ENCODE measurements around the gene HUS1. TPM values are rescaled to one million over a fixed set of nuclear protein-coding genes. Genes with fewer than 3 reads are reported as not detected.
"Not testable (repeated sequence)": the region's sequence is repeated elsewhere in the genome, so short reads cannot be mapped to it uniquely, and the experiment has no call there.

Gene HUS1
- 10 to 100 TPM; 17.0 to 24.5 (median 19.0) TPM for polyA plus RNA-seq (ENCODE audit: insufficient read length in 3 of 3)
- long read RNA-seq, donor 1, partial matches to known transcripts: 0 of 2 reads
- long read RNA-seq, donor 1, other reads (novel, unspliced or antisense): 0 of 2 reads
- long read RNA-seq, donor 2, partial matches to known transcripts: 0 of 1 reads
- long read RNA-seq, donor 2, other reads (novel, unspliced or antisense): 0 of 1 reads
- long read RNA-seq, donor 3, partial matches to known transcripts: 0 of 5 reads
- long read RNA-seq, donor 3, other reads (novel, unspliced or antisense): 0 of 5 reads
- long read RNA-seq, donor 4, partial matches to known transcripts: 0 of 2 reads
- long read RNA-seq, donor 4, other reads (novel, unspliced or antisense): 0 of 2 reads
- long read RNA-seq, donor 5: 0 reads
- long read RNA-seq, donor 6, partial matches to known transcripts: 12 of 20 reads
- long read RNA-seq, donor 6, other reads (novel, unspliced or antisense): 0 of 20 reads
- long read RNA-seq, donor 7, partial matches to known transcripts: 0 of 8 reads
- long read RNA-seq, donor 7, other reads (novel, unspliced or antisense): 6 of 8 reads
- long read RNA-seq, donor 8: 0 reads
- long read RNA-seq, donor 9, partial matches to known transcripts: 0 of 2 reads
- long read RNA-seq, donor 9, other reads (novel, unspliced or antisense): 0 of 2 reads
- long read RNA-seq, donor 10, partial matches to known transcripts: 0 of 5 reads
- long read RNA-seq, donor 10, other reads (novel, unspliced or antisense): 0 of 5 reads
- long read RNA-seq, donor 11, partial matches to known transcripts: 0 of 1 reads
- long read RNA-seq, donor 11, other reads (novel, unspliced or antisense): 0 of 1 reads
- long read RNA-seq, donor 12: 0 reads
- long read RNA-seq, donor 13: 0 reads
- long read RNA-seq, donor 14, partial matches to known transcripts: 0 of 4 reads
- long read RNA-seq, donor 14, other reads (novel, unspliced or antisense): 0 of 4 reads
- long read RNA-seq, donor 15, partial matches to known transcripts: 0 of 2 reads
- long read RNA-seq, donor 15, other reads (novel, unspliced or antisense): 0 of 2 reads
- long read RNA-seq, donor 16, partial matches to known transcripts: 0 of 11 reads
- long read RNA-seq, donor 16, other reads (novel, unspliced or antisense): 6 of 11 reads

- DNase-seq (ENCODE audit: extremely low read depth in 1 of 11, low read depth in 9 of 11, low spot score in 4 of 11): peak in 10 of 11 donors; percentile 60 to 79 (median 74)
Measured at GRCh38 chr7:47979145-47979831, at the start of gene HUS1. Gene HUS1, minus strand, starts transcription at chr7:47979615. Its CDS starts 96 bp downstream, at chr7:47979519.

GRCh38 chr7:48028938-48029337 lies 49.5 kb upstream of the HUS1 start, which contains the start of gene SUN3:
Gene SUN3, minus strand, starts transcription at chr7:48029107. Its CDS starts 169 bp downstream, at chr7:48028938.
- no peak for DNase-seq (ENCODE audit: extremely low read depth in 1 of 11, low read depth in 9 of 11, low spot score in 4 of 11)

GRCh38 chr7:48025624-48026023 lies 46.2 kb upstream of the HUS1 start:
- DNase-seq (ENCODE audit: extremely low read depth in 1 of 11, low read depth in 9 of 11, low spot score in 4 of 11): no peak

- no peak for DNase-seq (ENCODE audit: extremely low read depth in 1 of 11, low read depth in 9 of 11, low spot score in 4 of 11)
Measured at GRCh38 chr7:48017674-48018073, 38.3 kb upstream of the HUS1 start.

- DNase-seq (ENCODE audit: extremely low read depth in 1 of 11, low read depth in 9 of 11, low spot score in 4 of 11): no peak
Measured at GRCh38 chr7:48016641-48017040, 37.2 kb upstream of the HUS1 start.

GRCh38 chr7:48011951-48012350 lies 32.5 kb upstream of the HUS1 start:
- DNase-seq (ENCODE audit: extremely low read depth in 1 of 11, low read depth in 9 of 11, low spot score in 4 of 11): no peak

- DNase-seq (ENCODE audit: extremely low read depth in 1 of 11, low read depth in 9 of 11, low spot score in 4 of 11): no peak
Measured at GRCh38 chr7:48011323-48011722, 31.9 kb upstream of the HUS1 start.

- DNase-seq (ENCODE audit: extremely low read depth in 1 of 11, low read depth in 9 of 11, low spot score in 4 of 11): no peak
Measured at GRCh38 chr7:48009954-48010353, 30.5 kb upstream of the HUS1 start.

- DNase-seq (ENCODE audit: extremely low read depth in 1 of 11, low read depth in 9 of 11, low spot score in 4 of 11): no peak
Measured at GRCh38 chr7:48009257-48009656, 29.8 kb upstream of the HUS1 start.

GRCh38 chr7:48006866-48007265 lies 27.5 kb upstream of the HUS1 start:
- DNase-seq (ENCODE audit: extremely low read depth in 1 of 11, low read depth in 9 of 11, low spot score in 4 of 11): no peak

- DNase-seq (ENCODE audit: extremely low read depth in 1 of 11, low read depth in 9 of 11, low spot score in 4 of 11): no peak
Measured at GRCh38 chr7:48004638-48005037, 25.2 kb upstream of the HUS1 start.

- DNase-seq (ENCODE audit: extremely low read depth in 1 of 11, low read depth in 9 of 11, low spot score in 4 of 11): peak in 2 of 11 donors; percentile 13 to 20
Measured at GRCh38 chr7:48004032-48004431, 24.6 kb upstream of the HUS1 start.

- not testable (repeated sequence) for DNase-seq (ENCODE audit: extremely low read depth in 1 of 11, low read depth in 9 of 11, low spot score in 4 of 11)
Measured at GRCh38 chr7:48000164-48000563, 20.7 kb upstream of the HUS1 start.

GRCh38 chr7:47999413-47999812 lies 20.0 kb upstream of the HUS1 start:
- DNase-seq (ENCODE audit: extremely low read depth in 1 of 11, low read depth in 9 of 11, low spot score in 4 of 11): no peak

GRCh38 chr7:47992446-47992845 lies 13.0 kb upstream of the HUS1 start:
- DNase-seq (ENCODE audit: extremely low read depth in 1 of 11, low read depth in 9 of 11, low spot score in 4 of 11): no peak

- peak in 6 of 11 donors; percentile 47 to 64 (median 54) for DNase-seq (ENCODE audit: extremely low read depth in 1 of 11, low read depth in 9 of 11, low spot score in 4 of 11)
Measured at GRCh38 chr7:47991741-47992311, 12.4 kb upstream of the HUS1 start.

GRCh38 chr7:47991270-47991669 lies 11.9 kb upstream of the HUS1 start:
- DNase-seq (ENCODE audit: extremely low read depth in 1 of 11, low read depth in 9 of 11, low spot score in 4 of 11): no peak

GRCh38 chr7:47990592-47990991 lies 11.2 kb upstream of the HUS1 start:
- DNase-seq (ENCODE audit: extremely low read depth in 1 of 11, low read depth in 9 of 11, low spot score in 4 of 11): no peak
